Spleen (tissue), 7 donors: Measurements from ENCODE around the gene DLG3.

Source experiments
- CTCF ChIP-seq, 11 experiments: fragments of 200-600 bp in 7 of 11; fragments of 450-650 bp in 4 of 11; sonication (generic) in 4 of 11; IDR thresholded peaks in 8 of 11; conservative IDR thresholded peaks in 3 of 11; 1 replicate in 7 of 11; 2 replicates in 4 of 11; pipeline versions ENCODE4 v1.4.0 to v1.8.0; 2016 to 2021; ENCODE audit warnings: antibody characterized with exemption in 11 of 11, inconsistent platforms in 4 of 11, mild to moderate bottlenecking in 1 of 11
- POLR2A ChIP-seq, 3 donors: fragments of 450-650 bp; IDR thresholded peaks; one replicate each; pipeline ENCODE4 v1.5.1; 2017; ENCODE audit warnings: antibody characterized with exemption in 3 of 3, mild to moderate bottlenecking in 1 of 3
- POLR2AphosphoS5 ChIP-seq, 3 donors: sonication (generic); formaldehyde crosslinking; IDR thresholded peaks; one replicate each; pipeline ENCODE4 v1.5.1; 2017; ENCODE audit warnings: antibody characterized with exemption in 3 of 3
- donor health status: DM: no; HTN: no; CAD: no; lungs with moderate emphysema.
- donor health status: DM: no; HTN: no; CAD: no.
- donor health status: DM: no; HTN: no; CAD: no.

DNA sequence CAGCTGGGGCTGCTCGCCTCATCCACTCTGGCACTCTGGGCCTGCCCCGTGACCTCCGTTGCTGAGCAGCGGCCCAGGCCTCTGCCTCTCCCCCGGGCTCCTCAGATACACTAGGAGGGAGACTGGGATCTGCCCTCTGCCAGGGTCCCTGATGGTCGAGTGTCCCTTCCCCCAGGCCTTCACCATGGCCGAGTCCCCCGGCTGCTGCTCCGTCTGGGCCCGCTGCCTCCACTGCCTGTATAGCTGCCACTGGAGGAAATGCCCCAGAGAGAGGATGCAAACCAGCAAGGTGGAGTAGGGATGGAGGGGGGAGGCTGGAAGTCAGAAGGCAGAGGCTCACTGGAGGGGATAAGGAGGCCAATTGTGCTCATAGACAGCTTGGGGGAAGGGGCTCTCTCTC lies 19.8 kb upstream of the DLG3 start:
- TF ChIP-seq POLR2AphosphoS5 (IDR thresholded peaks at IDR 0.05) (no peak), POLR2A (IDR thresholded peaks at IDR 0.05) (no peak), CTCF (IDR thresholded peaks at IDR 0.05 in 8 of 11, conservative IDR thresholded peaks at IDR 0.05 in 3 of 11) (no peak)
